ENCODE results near the gene MIGA2.
A peak's percentile ranks its signal among the peaks of the same experiment; 100 is the strongest.

The MIGA2 gene

DNA sequence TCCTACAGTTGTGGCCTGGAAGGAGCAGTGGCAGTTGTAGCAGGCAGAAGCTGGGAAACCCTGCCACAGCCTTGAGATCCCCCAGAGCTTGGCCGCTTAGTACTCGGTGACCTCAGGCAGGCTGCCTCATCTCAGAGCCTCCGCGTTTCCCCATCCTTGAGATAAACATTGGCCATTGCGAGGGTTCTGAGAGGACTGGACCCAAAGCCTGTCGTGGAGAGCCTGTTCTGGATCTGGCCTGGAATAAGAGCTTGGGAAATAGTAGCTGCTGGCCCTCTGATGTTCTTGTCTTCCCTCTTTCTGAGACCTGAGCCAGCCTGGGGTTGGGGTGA lies 1.3 kb downstream of the MIGA2 start:
- no peak for DNase-seq

GRCh38 chr9:129038109-129038852 lies 1.9 kb downstream of the MIGA2 start:
- DNase-seq = no peak

GRCh38 chr9:129040113-129040643 lies 3.8 kb downstream of the MIGA2 start:
- DNase-seq = no peak

GRCh38 chr9:129042016-129042415 lies 5.6 kb downstream of the MIGA2 start:
- no peak for DNase-seq

GRCh38 chr9:129052592-129052991 lies 16.2 kb downstream of the MIGA2 start:
- DNase-seq = peak in 1 of 2 experiments; percentile 2

DNA sequence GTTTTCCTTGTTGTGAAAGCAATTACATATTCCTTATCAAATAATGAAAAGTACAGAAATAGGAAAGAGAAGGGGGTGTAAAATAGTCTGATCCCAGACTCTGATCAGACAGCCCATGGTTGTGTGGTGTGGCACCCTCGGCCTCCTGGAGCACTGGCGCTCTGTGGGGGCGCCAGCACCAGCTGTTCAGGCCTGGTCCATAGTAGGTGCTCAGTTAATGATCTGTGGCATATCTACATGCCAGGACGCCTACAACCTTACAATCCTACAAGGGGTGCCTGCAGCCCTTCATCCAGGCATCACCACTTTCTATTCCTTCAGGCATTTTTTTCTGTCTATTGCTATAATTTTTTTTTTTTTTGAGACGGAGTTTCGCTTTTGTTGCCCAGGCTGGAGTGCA lies 16.6 kb downstream of the MIGA2 start:
- DNase-seq = no peak

GRCh38 chr9:129054163-129054851 lies 17.9 kb downstream of the MIGA2 start:
- no peak for DNase-seq

- no peak for DNase-seq
These were observed 22.8 kb downstream of the MIGA2 start for GRCh38 chr9:129058965-129059795.

DNA sequence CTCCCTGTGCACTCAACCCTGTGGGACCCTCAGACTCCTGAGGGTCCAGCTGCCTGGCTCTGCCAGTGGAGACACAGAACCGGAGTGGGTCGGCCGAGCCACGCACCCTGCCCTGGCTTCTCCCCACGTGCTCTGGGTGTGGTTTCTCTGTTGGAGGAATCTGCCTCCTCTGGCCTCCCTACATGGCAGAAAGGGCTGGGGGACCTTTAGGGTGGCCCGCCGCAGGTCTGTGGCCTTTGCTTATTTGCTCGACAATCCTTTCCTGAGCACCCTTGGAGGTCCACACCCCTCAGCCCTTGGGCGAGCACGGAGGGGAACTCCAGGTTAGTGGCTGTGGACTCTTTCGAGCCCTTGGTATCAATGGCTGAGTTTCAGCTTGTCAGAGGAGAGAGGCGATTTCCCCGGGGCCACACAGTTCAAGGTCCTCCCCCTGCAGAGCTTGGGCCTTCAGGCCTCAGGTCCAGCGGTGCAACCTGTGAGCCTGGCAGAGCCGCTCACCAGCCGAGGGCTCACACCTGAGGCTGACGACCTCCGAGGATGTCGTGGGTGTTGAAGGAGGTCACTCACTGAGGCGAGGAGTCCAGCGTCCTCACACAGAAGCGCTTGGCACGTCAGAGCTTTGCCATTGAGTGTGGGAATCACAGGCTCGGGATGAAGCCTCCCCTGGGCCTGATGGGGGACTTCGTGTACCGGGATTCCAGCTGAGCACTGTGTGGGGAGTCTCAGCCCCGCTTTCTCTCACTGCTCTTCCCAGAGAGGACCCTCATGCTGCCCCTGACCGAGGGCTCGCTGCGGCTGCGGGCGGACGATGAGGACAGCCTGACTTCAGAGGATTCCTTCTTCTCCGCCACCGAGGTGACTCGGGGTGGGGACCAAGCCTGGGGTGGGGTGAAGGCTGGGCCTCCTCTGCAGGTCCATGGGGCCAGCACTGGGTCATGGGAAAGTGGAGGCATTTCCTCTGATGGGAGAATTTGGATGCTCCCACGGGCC lies 23.7 kb downstream of the MIGA2 start:
- DNase-seq = no peak

DNA sequence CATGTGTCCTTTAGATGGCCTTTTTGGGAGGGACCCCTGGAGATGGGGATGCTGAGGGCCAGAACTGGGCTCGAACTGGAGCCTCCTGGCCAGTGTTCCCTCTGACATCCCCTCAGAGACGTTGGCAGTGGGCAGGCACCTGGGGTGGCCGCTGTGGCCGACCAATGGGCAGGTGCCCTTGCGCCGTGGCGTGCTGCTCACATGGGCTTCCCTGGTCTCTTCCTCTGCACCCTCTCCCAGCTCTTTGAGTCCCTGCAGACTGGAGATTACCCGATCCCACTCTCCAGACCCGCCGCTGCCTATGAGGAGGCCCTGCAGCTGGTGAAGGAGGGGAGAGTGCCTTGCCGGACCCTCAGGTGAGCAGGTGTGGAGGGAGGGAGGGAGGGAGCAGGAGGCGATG lies 24.6 kb downstream of the MIGA2 start:
- no peak for DNase-seq

GRCh38 chr9:129063061-129063460 lies 26.6 kb downstream of the MIGA2 start:
- no peak for DNase-seq

DNA sequence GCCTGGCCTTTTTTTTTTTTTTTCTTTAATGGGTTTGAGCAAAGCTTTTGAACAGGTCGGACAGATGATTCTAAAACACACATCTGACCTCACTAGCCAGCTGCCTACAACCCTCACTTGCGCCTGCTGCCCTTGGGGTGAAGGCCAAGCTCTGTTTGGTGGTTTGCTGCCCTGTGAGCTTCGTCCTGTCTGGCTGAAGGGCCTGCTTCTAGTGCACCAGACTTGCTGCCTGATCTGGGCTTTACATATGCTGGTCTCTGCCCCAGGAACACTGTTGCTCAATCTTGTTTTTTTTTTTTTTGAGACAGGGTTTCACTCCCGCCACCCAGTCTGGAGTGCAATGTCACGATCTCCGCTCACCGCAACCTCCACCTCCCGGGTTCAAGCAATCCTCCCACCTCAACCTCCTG lies 28.1 kb downstream of the MIGA2 start:
- no peak for DNase-seq

GRCh38 chr9:129068110-129068509 lies 31.7 kb downstream of the MIGA2 start:
- DNase-seq = no peak

DNA sequence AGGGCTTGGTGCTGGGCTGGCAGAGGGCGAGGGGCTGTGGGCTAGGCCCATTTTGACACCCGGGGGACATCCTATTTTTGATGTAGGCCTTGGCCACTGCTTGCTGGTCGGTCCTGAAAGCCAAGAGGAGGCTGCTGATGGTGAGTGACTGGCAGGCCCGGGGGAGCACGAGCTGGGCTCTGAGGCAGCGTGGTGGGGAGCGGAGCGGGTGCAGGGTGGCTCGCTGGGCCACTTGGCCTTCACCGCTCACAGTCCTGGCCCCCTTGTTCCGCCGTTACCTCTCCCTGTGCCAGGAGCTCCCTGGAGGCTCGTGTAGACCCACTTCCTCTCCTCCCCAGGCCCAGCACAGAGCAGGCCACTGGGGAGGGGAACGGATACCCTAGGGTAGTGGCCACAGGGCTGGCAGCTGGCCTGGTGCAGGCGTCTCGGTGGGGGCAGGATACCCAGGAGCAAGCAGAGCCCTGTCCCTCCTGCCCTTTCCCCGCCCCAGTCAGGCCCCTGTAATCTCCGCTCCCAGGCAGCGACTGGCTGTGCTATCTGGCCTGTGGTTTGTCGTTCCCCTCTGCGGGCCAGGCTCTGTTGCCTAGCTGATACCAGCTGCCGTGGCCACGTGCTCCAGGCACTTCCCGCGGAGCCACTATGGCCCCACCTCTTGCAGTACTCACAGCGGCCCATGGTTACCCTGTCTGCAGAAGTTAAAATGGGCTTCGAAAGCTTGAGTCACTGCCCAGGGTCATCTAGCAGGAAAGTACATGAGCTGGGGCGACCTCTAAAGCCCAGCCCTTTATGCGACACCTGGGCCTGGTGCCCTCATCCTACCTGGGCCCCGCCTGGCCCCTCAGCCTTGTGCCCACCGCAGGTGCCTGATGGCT lies 32.8 kb downstream of the MIGA2 start:
- no peak for DNase-seq

DNA sequence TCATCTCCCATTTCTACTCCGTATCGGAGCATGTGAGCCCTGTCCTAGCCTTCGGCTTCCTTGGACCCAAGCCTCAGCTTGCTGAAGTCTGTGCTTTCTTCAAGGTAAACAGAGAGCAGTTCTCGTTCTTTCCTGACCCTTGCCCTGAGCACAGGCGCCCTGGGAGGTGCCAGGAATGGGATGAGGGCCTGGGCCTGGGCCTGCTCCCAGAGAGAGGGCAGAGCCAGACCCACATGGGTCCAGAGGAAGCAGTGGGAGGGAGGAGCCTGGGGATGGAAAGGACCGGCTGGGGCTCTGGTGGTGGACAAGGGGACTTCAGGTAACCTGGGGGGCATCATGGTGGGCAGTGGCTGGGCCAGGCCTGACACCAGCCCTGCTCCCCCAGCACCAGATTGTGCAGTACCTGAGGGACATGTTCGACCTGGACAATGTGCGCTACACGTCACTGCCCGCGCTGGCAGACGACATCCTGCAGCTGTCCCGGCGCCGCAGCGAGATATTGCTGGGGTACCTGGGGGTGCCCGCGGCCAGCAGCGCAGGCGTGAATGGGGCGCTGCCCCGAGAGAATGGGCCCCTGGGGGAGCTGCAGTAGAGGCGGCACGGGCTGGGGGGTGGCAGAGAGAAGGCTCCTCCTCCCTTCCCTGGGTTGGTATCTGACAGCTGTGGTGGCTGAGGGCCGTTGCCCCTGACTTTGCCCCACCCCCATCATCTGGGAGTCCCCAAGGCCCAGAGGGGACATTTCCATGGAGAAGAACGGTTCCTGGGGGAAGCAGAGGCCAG lies 33.6 kb downstream of the MIGA2 start:
- no peak for DNase-seq

DNA sequence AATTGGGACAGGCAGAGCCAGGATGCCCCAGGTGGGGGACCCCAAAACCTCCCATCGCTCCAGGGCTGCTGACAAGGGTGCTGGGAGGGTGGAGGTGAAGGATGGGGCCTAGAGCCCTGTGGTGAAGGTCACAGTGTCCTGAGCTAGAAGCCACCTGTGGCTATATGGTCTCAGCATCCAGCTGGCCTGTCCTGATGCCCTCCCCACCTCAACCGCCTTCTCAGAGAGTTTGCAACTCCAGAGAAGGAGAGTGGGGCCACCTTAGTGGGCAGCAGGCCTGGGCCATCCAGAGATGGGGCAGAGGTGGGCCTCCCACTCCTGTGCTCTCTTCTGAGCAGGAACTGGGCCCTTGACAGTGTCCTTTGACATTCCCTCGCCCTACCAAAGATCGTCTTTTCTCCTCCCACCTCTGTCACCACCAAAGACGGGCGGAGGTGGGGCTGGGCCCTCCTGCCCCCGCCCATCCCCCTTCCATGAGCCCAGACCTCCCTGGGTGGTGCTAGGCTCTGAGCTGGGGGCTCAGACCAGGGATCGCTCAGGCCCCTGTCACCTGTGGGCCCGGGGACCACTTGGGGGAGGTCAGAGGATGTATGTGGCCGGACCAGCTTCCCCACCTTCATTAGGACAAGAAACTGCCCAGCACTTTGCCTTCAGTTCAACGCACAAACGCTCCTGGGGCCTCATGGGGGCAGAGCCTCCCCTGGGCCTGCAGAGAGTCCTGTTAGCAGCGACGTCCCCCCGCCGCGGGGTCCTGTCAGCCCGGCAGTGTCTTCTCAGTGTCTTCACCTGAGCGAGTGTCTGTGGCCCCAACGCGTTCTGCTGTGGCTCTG lies 34.5 kb downstream of the MIGA2 start:
- DNase-seq = no peak

DNA sequence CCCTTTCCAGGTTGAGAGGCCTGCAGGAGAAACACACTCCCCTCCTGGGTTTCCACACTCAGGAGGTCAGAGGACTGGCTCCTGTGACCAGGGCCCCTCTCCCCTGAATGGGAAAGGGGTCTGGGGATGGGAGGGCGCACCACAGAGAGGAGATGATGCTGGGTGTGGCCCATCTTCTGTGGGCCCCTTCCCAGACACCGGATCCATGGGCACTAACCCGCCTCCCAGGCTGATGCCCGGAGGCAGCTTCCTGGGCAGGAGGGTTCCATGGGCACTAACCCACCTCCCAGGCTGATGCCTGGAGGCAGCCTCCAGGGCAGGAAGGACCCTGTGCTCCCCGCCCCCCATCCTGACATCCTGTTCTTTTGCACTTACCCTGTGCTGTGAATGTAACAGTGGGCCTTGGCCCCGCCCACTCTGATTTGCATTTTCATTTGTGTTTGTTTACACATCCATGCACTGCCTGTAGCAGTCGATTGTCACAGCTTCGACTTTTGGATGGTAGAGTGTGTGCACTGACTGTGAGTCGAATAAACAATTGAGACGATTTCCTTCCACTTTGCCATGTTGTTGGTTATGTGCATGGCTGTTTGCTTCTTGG lies 35.2 kb downstream of the MIGA2 start:
- DNase-seq = no peak

- no peak for DNase-seq
These were observed 35.7 kb downstream of the MIGA2 start for GRCh38 chr9:129072171-129072570.

DNA sequence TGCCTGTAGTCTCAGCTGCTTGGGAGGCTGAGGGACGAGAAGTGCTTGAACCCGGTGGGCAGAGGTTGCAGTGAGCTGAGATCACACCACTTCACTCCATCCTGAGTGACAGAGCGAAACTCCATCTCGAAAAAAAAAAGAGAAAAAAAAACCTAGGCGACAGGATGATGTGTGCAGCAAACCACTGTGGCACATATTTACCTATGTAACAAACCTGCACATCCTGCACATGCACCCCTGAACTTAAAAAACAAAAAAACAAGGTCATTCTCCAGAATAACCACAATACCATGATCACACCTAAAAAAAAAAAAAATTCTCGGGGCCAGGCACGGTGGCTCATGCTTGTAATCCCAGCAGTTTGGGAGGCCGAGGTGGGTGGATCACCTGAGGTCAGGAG lies 37.0 kb downstream of the MIGA2 start:
- no peak for DNase-seq
